CD14-positive monocyte (primary cell): ENCODE data around the gene HSD17B14. TPM values are rescaled to one million over a fixed set of nuclear protein-coding genes. Genes with fewer than 3 reads are reported as not detected.
"Not testable (repeated sequence)": the region's sequence is repeated elsewhere in the genome, so short reads cannot be mapped to it uniquely, and the experiment has no call there.

Experiments
- DNase-seq, 3 donors: peaks; one replicate each; pipeline ENCODE4 v3.0.0-alpha.2; 2011 to 2022
- H2AFZ ChIP-seq: 2 replicates; pipeline ENCODE4 v1.6.0; 2012; ENCODE audit warnings: mild to moderate bottlenecking, low read depth, low read length, inconsistent platforms; ENCODE audit not compliant: insufficient read depth, poor library complexity, severe bottlenecking
- H3K27ac ChIP-seq, 2 donors: 1 replicate in 1 of 2; 2 replicates in 1 of 2; pipeline ENCODE4 v1.5.1; 2012 to 2013; ENCODE audit warnings: low read length in 2 of 2, control low read depth in 1 of 2, inconsistent platforms in 1 of 2, low read depth in 1 of 2, mild to moderate bottlenecking in 1 of 2
- H3K27me3 ChIP-seq, 2 donors: one replicate each; pipeline versions ENCODE4 v1.6.0 to v1.6.1; 2011 to 2013; ENCODE audit warnings: low read length in 2 of 2; ENCODE audit not compliant: control insufficient read depth in 2 of 2, insufficient read depth in 2 of 2
- H3K36me3 ChIP-seq, 2 donors: replicated peaks in 1 of 2; 1 replicate in 1 of 2; 2 replicates in 1 of 2; pipeline versions ENCODE4 v1.5.1 to v1.6.1; 2012 to 2013; ENCODE audit warnings: low read length in 2 of 2, control low read depth in 1 of 2, inconsistent platforms in 1 of 2, mild to moderate bottlenecking in 1 of 2; ENCODE audit not compliant: insufficient read depth in 2 of 2, control insufficient read depth in 1 of 2
- H3K4me1 ChIP-seq, 2 donors: 1 replicate in 1 of 2; 2 replicates in 1 of 2; pipeline versions ENCODE4 v1.5.1 to v1.6.1; 2012 to 2013; ENCODE audit warnings: low read length in 2 of 2, control low read depth in 1 of 2, inconsistent platforms in 1 of 2, mild to moderate bottlenecking in 1 of 2, moderate library complexity in 1 of 2; ENCODE audit not compliant: insufficient read depth in 2 of 2, control insufficient read depth in 1 of 2
- H3K4me2 ChIP-seq: replicated peaks from 2 replicates; pipeline ENCODE3; 2012; ENCODE audit warnings: low read length, moderate library complexity, mild to moderate bottlenecking; ENCODE audit not compliant: poor library complexity, severe bottlenecking; ENCODE audit errors: extremely low read depth
- H3K4me3 ChIP-seq, 3 experiments: fragments of 200-600 bp in 1 of 3; sonication (generic) in 1 of 3; replicated peaks in 1 of 3; 1 replicate in 2 of 3; 2 replicates in 1 of 3; pipeline ENCODE4 v1.5.1; 2011 to 2013; ENCODE audit warnings: low read length in 3 of 3, mild to moderate bottlenecking in 3 of 3, control low read depth in 2 of 3, low read depth in 2 of 3, inconsistent platforms in 1 of 3, moderate library complexity in 1 of 3
- H3K79me2 ChIP-seq: 2 replicates; pipeline ENCODE4 v1.6.0; 2012; ENCODE audit warnings: mild to moderate bottlenecking, control low read depth, inconsistent platforms, low read length, moderate library complexity; ENCODE audit not compliant: insufficient read depth
- H3K9ac ChIP-seq: 2 replicates; pipeline ENCODE4 v1.6.0; 2017; ENCODE audit warnings: low read length, mild to moderate bottlenecking; ENCODE audit not compliant: insufficient read depth, poor library complexity, severe bottlenecking
- H3K9me3 ChIP-seq, 2 donors: replicated peaks in 1 of 2; 1 replicate in 1 of 2; 2 replicates in 1 of 2; pipeline versions ENCODE4 v1.5.1 to v1.6.1; 2012 to 2013; ENCODE audit warnings: low read length in 2 of 2, control low read depth in 1 of 2; ENCODE audit not compliant: control insufficient read depth in 1 of 2, insufficient read depth in 1 of 2
- H4K20me1 ChIP-seq: 2 replicates; pipeline ENCODE4 v1.6.0; 2012; ENCODE audit warnings: mild to moderate bottlenecking, low read length, control low read depth, moderate library complexity; ENCODE audit not compliant: insufficient read depth
- H3K27ac Mint-ChIP-seq, 7 donors: one replicate each; pipeline ENCODE4 v1.8.0; 2020; ENCODE audit warnings: mild to moderate bottlenecking in 7 of 7, mixed read lengths in 7 of 7, moderate library complexity in 6 of 7, inconsistent platforms in 2 of 7
- H3K27me3 Mint-ChIP-seq, 3 donors: one replicate each; pipeline ENCODE4 v1.8.0; 2021 to 2022; ENCODE audit warnings: low read depth in 3 of 3, mild to moderate bottlenecking in 3 of 3, mixed read lengths in 3 of 3, moderate library complexity in 3 of 3, inconsistent platforms in 1 of 3
- H3K36me3 Mint-ChIP-seq, 2 donors: one replicate each; pipeline ENCODE4 v1.8.0; 2020; ENCODE audit warnings: mixed read lengths in 2 of 2, inconsistent platforms in 1 of 2, mild to moderate bottlenecking in 1 of 2
- H3K4me1 Mint-ChIP-seq: one replicate; pipeline ENCODE4 v1.8.0; 2020; ENCODE audit warnings: mild to moderate bottlenecking, mixed read lengths
- H3K4me3 Mint-ChIP-seq, 2 donors: one replicate each; pipeline ENCODE4 v1.8.0; 2020; ENCODE audit warnings: mild to moderate bottlenecking in 2 of 2, mixed read lengths in 2 of 2, moderate library complexity in 1 of 2
- H3K9me3 Mint-ChIP-seq, 7 donors: one replicate each; pipeline ENCODE4 v1.8.0; 2020 to 2022; ENCODE audit warnings: mixed read lengths in 7 of 7, mild to moderate bottlenecking in 6 of 7, moderate library complexity in 6 of 7, inconsistent platforms in 2 of 7
- CTCF ChIP-seq: fragments of 200-600 bp; IDR thresholded peaks from one replicate; pipeline ENCODE4 v1.8.0; 2022; ENCODE audit warnings: antibody characterized with exemption, mild to moderate bottlenecking
- WGBS: methylation state at CpG from one replicate; pipeline ENCODE4 v1.1.5; 2013; ENCODE audit warnings: missing lambda C conversion rate; ENCODE audit not compliant: insufficient coverage; 5-methylcytosine and 5-hydroxymethylcytosine counted together
- intact Hi-C, 2 donors: fragments of 100-400 bp; cut with micrococcal nuclease; formaldehyde crosslinking; loops; one replicate each; pipeline versions ENCODE4 v1.15.0 to v1.15.1; 2023
- polyA plus RNA-seq, 3 donors: library from polyadenylated mRNA; depleted of rRNA in 1 of 3; unstranded in 2 of 3; stranded (reverse) in 1 of 3; fragments of 300-500 nt in 2 of 3; fragments of >200 nt in 1 of 3; fragmentation: Illumina TruSeq in 2 of 3; gene quantifications; 1 replicate in 2 of 3; 2 replicates in 1 of 3; pipeline ENCODE4 v1.2.3, GENCODE V29; 2012 to 2021

The HSD17B14 gene
- polyA plus RNA-seq, 3 donors: not detected

GRCh38 chr19:48872884-48873475 is 36.7 kb upstream of the HSD17B14 start:
- Histone ChIP-seq H2AFZ (no peak overlapping the region), H3K79me2 (peaks cover 39% of the 10 kb centered on the region), H3K4me2 (peak overlapping the region; percentile 86), H3K27me3 (no peaks in the 10 kb centered on the region), H3K36me3 (peaks cover 21 to 29% of the 10 kb centered on the region in 2 donors), H3K4me1 (peaks cover 39 to 42% of the 10 kb centered on the region in 2 donors), H3K9ac (peak overlapping the region; percentile 100), H3K9me3 (no peaks in the 10 kb centered on the region), H4K20me1 (peaks cover 56% of the 10 kb centered on the region), H3K4me3 (peak overlapping the region; percentile 83 to 100 (median 90)), H3K27ac (peak overlapping the region; percentile 99 to 100)
- intact Hi-C loops: loop anchor here in 1 of 2 donors (10.0 kb wide), 1 partner anchor 548 kb away; the partner anchor contains the start of gene EMP3
- Mint-ChIP-seq H3K27ac (peak overlapping the region; percentile 99 to 100 (median 100)), H3K9me3 (peaks cover 5 to 16% (median 8%) of the 10 kb centered on the region in 7 donors), H3K4me3 (peak overlapping the region; percentile 98), H3K27me3 (peaks cover 1 to 17% (median 6%) of the 10 kb centered on the region in 3 donors), H3K4me1 (peaks cover 40% of the 10 kb centered on the region), H3K36me3 (peaks cover 38 to 55% of the 10 kb centered on the region in 2 donors)
- TF ChIP-seq CTCF: no peak
- under 1% methylated on average over 10 of the region's 14 CpGs for WGBS
- peak; percentile 88 to 98 (median 93) for DNase-seq

- peaks cover 42% of the 10 kb centered on the region in 2 donors for H3K4me1 ChIP-seq
- peak within 1 kb of the TSS; percentile 86 for H3K4me2 ChIP-seq
- H3K27ac ChIP-seq: peak within 1 kb of the TSS; percentile 99 to 100
- no peaks in the 10 kb centered on the region for H3K9me3 ChIP-seq
- Mint-ChIP-seq H3K9me3 (peaks cover 5 to 16% (median 8%) of the 10 kb centered on the region in 7 donors), H3K4me3 (peak within 1 kb of the TSS; percentile 98), H3K4me1 (peaks cover 37% of the 10 kb centered on the region), H3K36me3 (peaks cover 33 to 49% of the 10 kb centered on the region in 2 donors), H3K27me3 (peaks cover 4 to 17% (median 6%) of the 10 kb centered on the region in 3 donors), H3K27ac (peak within 1 kb of the TSS; percentile 99 to 100 (median 100))
- peak within 1 kb of the TSS; percentile 83 to 100 (median 90) for H3K4me3 ChIP-seq
- 0% methylated on average over 49 of the region's 53 CpGs for WGBS
- peak; percentile 98 to 99 (median 98) for DNase-seq
- no peaks in the 10 kb centered on the region for H3K27me3 ChIP-seq
- no peak for TF ChIP-seq CTCF
- peaks cover 39% of the 10 kb centered on the region for H3K79me2 ChIP-seq
- peak within 1 kb of the TSS; percentile 100 for H3K9ac ChIP-seq
- H4K20me1 ChIP-seq: peaks cover 50% of the 10 kb centered on the region
- H3K36me3 ChIP-seq: peaks cover 18 to 24% of the 10 kb centered on the region in 2 donors
- no peak within 1 kb of the TSS for H2AFZ ChIP-seq
- intact Hi-C loops: loop anchor here in 1 of 2 donors (10.0 kb wide), 1 partner anchor 548 kb away; the partner anchor contains the start of gene EMP3
Observed at GRCh38 chr19:48872182-48872883, 36.0 kb upstream of the HSD17B14 start, which contains the start of gene PPP1R15A. Gene PPP1R15A (plus strand): TSS chr19:48872421. CDS start chr19:48873234, 813 bp downstream.

GRCh38 chr19:48871471-48872181 is 35.3 kb upstream of the HSD17B14 start:
- not testable (repeated sequence) for H3K9me3 ChIP-seq, DNase-seq, H2AFZ ChIP-seq, H3K9ac ChIP-seq, H3K4me2 ChIP-seq, H3K27me3 ChIP-seq
- H3K36me3 Mint-ChIP-seq: peaks cover 32 to 43% of the 10 kb centered on the region in 2 donors
- Histone ChIP-seq H3K27ac (peak overlapping the region in 1 of 2 donors; percentile 100), H4K20me1 (peaks cover 43% of the 10 kb centered on the region), H3K36me3 (peaks cover 18 to 20% of the 10 kb centered on the region in 2 donors), H3K4me3 (peak overlapping the region in 1 of 3 experiments; percentile 90), H3K79me2 (peaks cover 37% of the 10 kb centered on the region), H3K4me1 (peaks cover 42% of the 10 kb centered on the region in 2 donors)
- H3K4me1 Mint-ChIP-seq: peaks cover 37% of the 10 kb centered on the region
- peaks cover 5 to 16% (median 8%) of the 10 kb centered on the region in 7 donors for H3K9me3 Mint-ChIP-seq
- peaks cover 6 to 20% (median 7%) of the 10 kb centered on the region in 3 donors for H3K27me3 Mint-ChIP-seq
- H3K4me3 Mint-ChIP-seq: peak overlapping the region in 1 of 2 donors; percentile 98
- WGBS: no CpG with 5 or more reads among the region's 31 CpGs
- intact Hi-C loops: loop anchor here in 1 of 2 donors (10.0 kb wide), 1 partner anchor 547 kb away; the partner anchor contains the start of gene EMP3
- H3K27ac Mint-ChIP-seq: peak overlapping the region; percentile 11 to 100 (median 100)
